SU-DHL-6 (cell line): ENCODE data around the gene MCM8.

Source experiments
- H2AFZ ChIP-seq: fragments of 200-600 bp; sonication (generic); 2 replicates; pipeline ENCODE4 v1.6.1; 2014; ENCODE audit warnings: low read depth, mild to moderate bottlenecking, moderate library complexity, mixed read lengths, antibody characterized with exemption, low read length; ENCODE audit not compliant: severe bottlenecking
- H3F3A ChIP-seq: fragments of 200-600 bp; shearing (Covaris generic); 2 replicates; pipeline ENCODE4 v1.6.0; 2016; ENCODE audit warnings: antibody characterized with exemption, mild to moderate bottlenecking; ENCODE audit not compliant: insufficient read depth
- H3K27ac ChIP-seq: fragments of 200-600 bp; sonication (generic); 2 replicates; pipeline ENCODE4 v1.5.1; 2016; ENCODE audit warnings: low read depth, mild to moderate bottlenecking, low read length, moderate library complexity, mixed read lengths
- H3K27me3 ChIP-seq: fragments of 200-600 bp; sonication (generic), shearing (Covaris generic); 2 replicates; pipeline ENCODE4 v1.6.0; 2014; ENCODE audit warnings: mild to moderate bottlenecking, low read length
- H3K36me3 ChIP-seq: fragments of 200-600 bp; sonication (generic); 2 replicates; pipeline ENCODE4 v1.6.1; 2014; ENCODE audit warnings: mild to moderate bottlenecking, low read length, mixed read lengths
- H3K4me2 ChIP-seq: fragments of 300-600, 200-600 bp; shearing (Covaris generic), sonication (generic); 2 replicates; pipeline ENCODE4 v1.6.0; 2014; ENCODE audit warnings: low read length, low read depth, mild to moderate bottlenecking; ENCODE audit not compliant: poor library complexity, severe bottlenecking
- H3K4me3 ChIP-seq: fragments of 200-600 bp; sonication (generic); 2 replicates; pipeline ENCODE4 v1.5.1; 2014; ENCODE audit warnings: antibody characterized with exemption, low read length, mild to moderate bottlenecking, mixed read lengths; ENCODE audit not compliant: insufficient read depth, poor library complexity, severe bottlenecking
- H3K79me2 ChIP-seq: fragments of 200-600 bp; sonication (generic); 2 replicates; pipeline ENCODE4 v1.6.1; 2014; ENCODE audit warnings: mild to moderate bottlenecking, low read length, moderate library complexity; ENCODE audit not compliant: insufficient read depth
- H3K9ac ChIP-seq: fragments of 200-600 bp; sonication (generic); 2 replicates; pipeline ENCODE4 v1.7.0; 2014; ENCODE audit warnings: mild to moderate bottlenecking, low read length
- H3K9me2 ChIP-seq: fragments of 200-600 bp; sonication (generic); replicated peaks from 2 replicates; pipeline ENCODE4 v1.6.1; 2014; ENCODE audit warnings: low read length; ENCODE audit not compliant: insufficient read depth
- H3K9me3 ChIP-seq: fragments of 200-600 bp; sonication (generic); 2 replicates; pipeline ENCODE4 v1.6.1; 2014; ENCODE audit warnings: low read length, mixed read lengths; ENCODE audit not compliant: insufficient read depth
- H4K20me1 ChIP-seq: fragments of 200-600 bp; sonication (generic); 2 replicates; pipeline ENCODE4 v1.6.1; 2014; ENCODE audit warnings: low read depth, mild to moderate bottlenecking, antibody characterized with exemption, low read length, moderate library complexity, mixed read lengths
- CTCF ChIP-seq: fragments of 200-600 bp; sonication (generic); IDR thresholded peaks from one replicate; pipeline ENCODE4 v1.5.1; 2017; ENCODE audit warnings: antibody characterized with exemption, mild to moderate bottlenecking, low read length, moderate library complexity; ENCODE audit not compliant: insufficient read depth, poor library complexity, severe bottlenecking
- EZH2phosphoT487 ChIP-seq: fragments of 200-600 bp; sonication (generic), shearing (Covaris generic); conservative IDR thresholded peaks from 2 replicates; pipeline ENCODE4 v1.6.1; 2018; ENCODE audit warnings: mild to moderate bottlenecking, antibody characterized with exemption, low read length, moderate library complexity, mixed read lengths

MCM8 gene

DNA sequence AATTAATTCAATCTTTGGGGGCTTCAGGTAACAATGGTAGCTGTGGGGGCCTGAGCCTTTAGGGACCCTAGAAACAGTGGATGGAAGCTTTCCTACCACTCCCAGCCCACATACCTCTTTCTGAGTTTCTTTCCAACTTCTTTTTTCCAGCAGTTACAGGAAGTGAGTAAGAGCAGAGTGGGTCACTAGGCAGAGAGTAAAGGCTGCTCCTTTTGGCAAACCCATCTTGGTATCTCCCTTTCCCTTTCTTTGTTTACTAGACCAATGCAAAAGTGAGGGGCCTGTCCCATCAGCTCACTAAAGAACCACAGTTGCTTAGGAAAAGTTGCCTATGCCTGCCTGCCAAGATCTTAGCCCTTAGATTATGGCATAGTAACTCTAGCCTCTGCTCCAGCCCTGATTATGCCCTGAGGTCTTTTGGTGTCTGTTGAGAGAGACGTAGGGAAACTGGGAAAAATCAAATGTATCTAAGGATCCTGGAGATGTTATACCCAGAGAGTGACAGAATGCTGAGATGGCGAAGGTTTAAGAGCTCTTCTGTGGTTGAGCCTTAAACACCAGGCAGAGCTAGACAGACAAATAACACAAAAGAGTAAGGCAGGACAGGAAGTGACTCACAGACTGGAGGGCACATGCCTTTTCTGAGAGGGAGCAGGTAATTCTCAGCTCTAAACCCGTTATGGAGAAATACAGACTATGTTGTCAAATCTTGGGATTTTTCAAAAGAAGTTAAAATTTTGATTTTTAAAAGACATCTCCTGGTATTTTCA lies 31.4 kb upstream of the MCM8 start:
- H3K9me3 ChIP-seq: no peaks in the 10 kb centered on the region
- no peaks in the 10 kb centered on the region for H3K79me2 ChIP-seq
- H3K36me3 ChIP-seq: no peaks in the 10 kb centered on the region
- H3K9ac ChIP-seq: no peak overlapping the region
- H3K4me2 ChIP-seq: no peak overlapping the region
- no peak overlapping the region for H2AFZ ChIP-seq
- H3K27me3 ChIP-seq: no peaks in the 10 kb centered on the region
- H3K9me2 ChIP-seq: no peaks in the 10 kb centered on the region
- TF ChIP-seq CTCF (no peak), EZH2phosphoT487 (no peak)
- no peaks in the 10 kb centered on the region for H3F3A ChIP-seq
- H4K20me1 ChIP-seq: no peaks in the 10 kb centered on the region
- H3K27ac ChIP-seq: no peak overlapping the region
- no peak overlapping the region for H3K4me3 ChIP-seq

DNA sequence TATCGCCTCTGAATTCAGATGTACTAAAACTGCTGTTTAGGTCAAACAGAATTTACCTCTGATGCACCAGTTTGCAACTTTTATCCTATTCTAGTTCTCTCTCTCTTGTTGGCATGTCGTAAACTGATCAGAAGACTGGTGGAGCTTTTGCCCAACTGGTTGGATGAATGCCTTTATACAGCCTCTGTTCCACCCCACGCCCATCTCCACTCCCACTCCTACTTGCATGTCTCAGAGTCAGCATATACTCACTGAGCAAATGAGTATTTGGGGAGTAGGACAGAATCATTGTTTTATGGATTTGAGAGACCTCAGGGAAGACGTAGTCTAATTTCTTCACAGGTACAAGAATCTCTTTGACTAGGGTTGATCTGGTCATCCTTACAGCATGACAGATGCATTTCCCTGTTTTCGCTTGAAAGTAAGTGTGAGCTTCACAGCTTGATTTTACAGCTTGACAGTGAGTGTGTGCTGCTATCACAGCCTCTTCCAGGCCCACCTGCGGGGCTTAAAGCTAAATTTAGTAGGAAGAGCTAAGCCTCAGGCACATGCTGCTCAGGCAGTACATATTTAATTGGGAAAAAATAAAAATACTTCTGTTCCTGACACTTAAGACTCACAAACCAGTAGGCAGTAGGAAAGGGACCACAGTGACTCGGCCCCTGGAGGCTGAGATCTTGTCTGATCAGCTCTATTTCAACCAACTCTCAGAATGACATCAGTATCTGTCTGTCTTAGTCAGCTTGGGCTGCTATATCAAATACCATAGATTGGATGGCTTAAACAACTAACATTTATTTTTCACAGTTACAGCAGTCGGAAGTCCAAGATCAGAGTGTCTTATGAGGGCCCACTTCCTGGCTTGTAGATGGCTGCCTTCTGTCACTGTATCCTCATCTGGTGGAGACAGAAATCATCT lies 30.6 kb upstream of the MCM8 start:
- TF ChIP-seq CTCF: no peak
- no peak overlapping the region for H3K27ac ChIP-seq
- H3K4me2 ChIP-seq: no peak overlapping the region
- no peak overlapping the region for H2AFZ ChIP-seq
- H3F3A ChIP-seq: no peaks in the 10 kb centered on the region
- no peak overlapping the region for H3K9ac ChIP-seq
- no peaks in the 10 kb centered on the region for H4K20me1 ChIP-seq
- no peaks in the 10 kb centered on the region for H3K9me2 ChIP-seq
- H3K27me3 ChIP-seq: no peaks in the 10 kb centered on the region
- no peaks in the 10 kb centered on the region for H3K36me3 ChIP-seq
- no peaks in the 10 kb centered on the region for H3K9me3 ChIP-seq
- H3K79me2 ChIP-seq: no peaks in the 10 kb centered on the region
- H3K4me3 ChIP-seq: no peak overlapping the region

DNA sequence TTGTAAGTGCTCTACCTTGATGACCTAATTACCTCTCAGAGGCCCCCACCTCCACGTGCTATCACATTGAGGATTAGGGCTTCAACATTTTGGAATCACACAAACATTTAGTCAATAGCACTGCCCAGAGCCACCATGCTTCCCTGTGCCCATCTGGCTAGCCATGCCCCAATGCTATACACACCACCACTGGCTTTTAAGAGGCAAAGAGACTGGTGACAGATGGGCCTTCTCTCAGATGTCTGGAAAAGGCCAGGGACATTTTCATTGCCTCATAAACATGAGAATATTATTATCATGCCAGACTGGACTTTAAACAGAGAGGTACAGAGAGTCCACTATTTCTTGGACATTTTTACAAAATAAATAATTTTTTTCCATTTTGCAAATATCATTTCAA lies 29.9 kb upstream of the MCM8 start:
- no peaks in the 10 kb centered on the region for H3K9me3 ChIP-seq
- H3K79me2 ChIP-seq: no peaks in the 10 kb centered on the region
- H3K36me3 ChIP-seq: no peaks in the 10 kb centered on the region
- TF ChIP-seq EZH2phosphoT487: no peak
- no peak overlapping the region for H3K27ac ChIP-seq
- H3K9me2 ChIP-seq: no peaks in the 10 kb centered on the region
- H3K4me2 ChIP-seq: no peak overlapping the region
- no peaks in the 10 kb centered on the region for H3K27me3 ChIP-seq
- no peak overlapping the region for H2AFZ ChIP-seq
- no peak overlapping the region for H3K9ac ChIP-seq
- H4K20me1 ChIP-seq: no peaks in the 10 kb centered on the region
- no peaks in the 10 kb centered on the region for H3F3A ChIP-seq
- no peak overlapping the region for H3K4me3 ChIP-seq

GRCh38 chr20:5923493-5923892 lies 27.0 kb upstream of the MCM8 start:
- Histone ChIP-seq H2AFZ (no peak overlapping the region), H3F3A (no peaks in the 10 kb centered on the region), H3K4me3 (no peak overlapping the region), H3K4me2 (no peak overlapping the region), H3K9me3 (no peaks in the 10 kb centered on the region), H3K36me3 (no peaks in the 10 kb centered on the region), H3K79me2 (no peaks in the 10 kb centered on the region), H3K9me2 (no peaks in the 10 kb centered on the region), H3K27me3 (no peaks in the 10 kb centered on the region), H3K9ac (no peak overlapping the region), H3K27ac (no peak overlapping the region), H4K20me1 (no peaks in the 10 kb centered on the region)
- no peak for TF ChIP-seq EZH2phosphoT487
- TF ChIP-seq CTCF: no peak
